Keratinocyte (primary cell): ENCODE data around the gene TIAM1. TPM values are rescaled to one million over a fixed set of nuclear protein-coding genes. Genes with fewer than 3 reads are reported as not detected.

Experiments
- DNase-seq: peaks from one replicate; pipeline ENCODE4 v3.0.0-alpha.2; 2011; ENCODE audit warnings: low read depth, missing footprints, low spot score
- FAIRE-seq: peaks from 2 replicates; lab custom pipeline; 2011; peaks lifted over from hg19 to GRCh38; lab: Jason Lieb, UNC
- H2AFZ ChIP-seq: 2 replicates; pipeline ENCODE4 v1.6.0; 2012; ENCODE audit warnings: low read length, control low read depth, inconsistent platforms; ENCODE audit not compliant: control insufficient read depth
- H3K27ac ChIP-seq: 2 replicates; pipeline ENCODE4 v1.5.1; 2011; ENCODE audit warnings: low read length; ENCODE audit not compliant: control insufficient read depth, insufficient read depth
- H3K27me3 ChIP-seq: 3 replicates; pipeline ENCODE4 v1.6.0; 2011; ENCODE audit warnings: low read length; ENCODE audit not compliant: control insufficient read depth, insufficient read depth; ENCODE audit errors: extremely low read depth
- H3K36me3 ChIP-seq, 2 experiments: 2 replicates in 1 of 2; 3 replicates in 1 of 2; pipeline ENCODE4 v1.5.1; 2011; ENCODE audit warnings: low read length in 2 of 2, mild to moderate bottlenecking in 1 of 2; ENCODE audit not compliant: control insufficient read depth in 2 of 2, insufficient read depth in 2 of 2; ENCODE audit errors: extremely low read depth in 1 of 2
- H3K4me1 ChIP-seq: 3 replicates; pipeline ENCODE4 v1.5.1; 2011; ENCODE audit warnings: low read length; ENCODE audit not compliant: control insufficient read depth, insufficient read depth; ENCODE audit errors: extremely low read depth
- H3K4me2 ChIP-seq: 3 replicates; pipeline ENCODE4 v1.6.0; 2011; ENCODE audit warnings: low read depth, low read length; ENCODE audit not compliant: control insufficient read depth, insufficient read depth; ENCODE audit errors: extremely low read depth
- H3K4me3 ChIP-seq, 3 experiments: fragments of 200-600 bp in 1 of 3; sonication (generic) in 1 of 3; 2 replicates in 2 of 3; 3 replicates in 1 of 3; pipeline ENCODE4 v1.5.1; 2011 to 2016; ENCODE audit warnings: low read length in 3 of 3, mild to moderate bottlenecking in 3 of 3, control low read depth in 2 of 3, inconsistent platforms in 1 of 3, low read depth in 1 of 3, mixed read lengths in 1 of 3, mixed run types in 1 of 3, moderate library complexity in 1 of 3; ENCODE audit not compliant: control insufficient read depth in 2 of 3, insufficient read depth in 2 of 3; ENCODE audit errors: extremely low read depth in 1 of 3
- H3K79me2 ChIP-seq: 2 replicates; pipeline ENCODE4 v1.6.0; 2012; ENCODE audit warnings: low read length; ENCODE audit not compliant: control insufficient read depth, insufficient read depth
- H3K9ac ChIP-seq: 3 replicates; pipeline ENCODE4 v1.6.0; 2011; ENCODE audit warnings: low read length; ENCODE audit not compliant: control insufficient read depth, insufficient read depth; ENCODE audit errors: extremely low read depth
- H3K9me1 ChIP-seq: 3 replicates; pipeline ENCODE4 v1.6.0; 2011; ENCODE audit warnings: low read length; ENCODE audit not compliant: control insufficient read depth, insufficient read depth; ENCODE audit errors: extremely low read depth
- H3K9me3 ChIP-seq: 2 replicates; pipeline ENCODE4 v1.5.1; 2012; ENCODE audit warnings: low read depth, low read length; ENCODE audit not compliant: control insufficient read depth
- H4K20me1 ChIP-seq: 3 replicates; pipeline ENCODE4 v1.6.0; 2011; ENCODE audit warnings: low read length; ENCODE audit not compliant: control insufficient read depth, insufficient read depth; ENCODE audit errors: extremely low read depth
- EZH2 ChIP-seq: IDR thresholded peaks from one replicate; pipeline ENCODE4 v1.6.1; 2012; ENCODE audit warnings: inconsistent platforms, mild to moderate bottlenecking, low read length, moderate library complexity
- dilution Hi-C: fragments of 300-500 bp; cut with MboI; formaldehyde crosslinking; loops from one replicate; pipeline ENCODE4 v1.7.0; 2020; ENCODE audit warnings: low sequenced_read_pairs; ENCODE audit not compliant: extremely low pct_ligation_motif_present
- polyA plus RNA-seq, 5 experiments: library from polyadenylated mRNA; depleted of rRNA in 3 of 5; stranded (reverse) in 3 of 5; stranded (forward) in 1 of 5; unstranded in 1 of 5; fragments of >200 nt; gene quantifications; 1 replicate in 1 of 5; 2 replicates in 3 of 5; 3 replicates in 1 of 5; pipeline versions ENCODE4 v1.2.1 to v1.2.3, GENCODE V29; 2011 to 2012; ENCODE audit warnings: missing spikeins in 2 of 5, low read depth in 1 of 5, low replicate concordance in 1 of 5
- TF ChIP-seq, protein P1 (sequence below), 3 experiments: IDR thresholded peaks in 1 of 3; conservative IDR thresholded peaks in 1 of 3; optimal IDR thresholded peaks in 1 of 3; 2 replicates in 2 of 3; 3 replicates in 1 of 3; pipeline versions ENCODE3 to v1.5.1; 2011; ENCODE audit warnings: low read length in 3 of 3, mild to moderate bottlenecking in 3 of 3, moderate library complexity in 2 of 3, control low read depth in 1 of 3, inconsistent platforms in 1 of 3; ENCODE audit not compliant: insufficient read depth in 2 of 3; ENCODE audit errors: extremely low read depth in 1 of 3

Gene TIAM1
- polyA plus RNA-seq, 1 donor (not counting 4 experiments of a cell fraction or from before 2014, with no cell fraction given), result 8.3 TPM

DNA sequence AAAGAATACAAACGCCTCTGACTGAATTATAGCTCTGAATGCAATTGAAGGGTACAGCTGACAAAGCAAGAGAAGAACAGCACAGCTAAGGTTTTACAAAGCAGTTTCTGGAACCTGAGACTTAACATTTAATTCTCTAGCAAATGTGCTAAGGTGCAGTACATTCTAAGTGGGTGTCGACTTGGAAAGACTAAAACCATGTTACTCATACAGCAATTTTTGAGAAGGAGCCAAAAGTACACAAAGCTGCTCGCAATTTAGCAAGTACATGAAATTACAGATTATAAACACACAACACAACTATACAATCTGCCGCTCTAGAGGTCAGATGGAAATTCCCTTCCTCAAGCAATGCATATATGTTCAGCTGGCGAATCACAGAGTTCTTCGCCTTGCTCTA, 121.9 kb downstream of the TIAM1 start:
- FAIRE-seq, result no peak
- Histone ChIP-seq H3K4me3 (no peak overlapping the region), H3K4me1 (peaks cover 14% of the 10 kb centered on the region), H3K27me3 (no peaks in the 10 kb centered on the region), H3K36me3 (no peaks in the 10 kb centered on the region), H3K79me2 (no peaks in the 10 kb centered on the region), H3K9ac (no peak overlapping the region), H3K9me1 (no peaks in the 10 kb centered on the region), H2AFZ (no peak overlapping the region), H4K20me1 (no peaks in the 10 kb centered on the region), H3K27ac (no peak overlapping the region), H3K4me2 (no peak overlapping the region), H3K9me3 (no peaks in the 10 kb centered on the region)
- dilution Hi-C loops, result no loop called here
- no peak for DNase-seq
- TF ChIP-seq EZH2, result no peak
- TF ChIP-seq, protein P1, sequence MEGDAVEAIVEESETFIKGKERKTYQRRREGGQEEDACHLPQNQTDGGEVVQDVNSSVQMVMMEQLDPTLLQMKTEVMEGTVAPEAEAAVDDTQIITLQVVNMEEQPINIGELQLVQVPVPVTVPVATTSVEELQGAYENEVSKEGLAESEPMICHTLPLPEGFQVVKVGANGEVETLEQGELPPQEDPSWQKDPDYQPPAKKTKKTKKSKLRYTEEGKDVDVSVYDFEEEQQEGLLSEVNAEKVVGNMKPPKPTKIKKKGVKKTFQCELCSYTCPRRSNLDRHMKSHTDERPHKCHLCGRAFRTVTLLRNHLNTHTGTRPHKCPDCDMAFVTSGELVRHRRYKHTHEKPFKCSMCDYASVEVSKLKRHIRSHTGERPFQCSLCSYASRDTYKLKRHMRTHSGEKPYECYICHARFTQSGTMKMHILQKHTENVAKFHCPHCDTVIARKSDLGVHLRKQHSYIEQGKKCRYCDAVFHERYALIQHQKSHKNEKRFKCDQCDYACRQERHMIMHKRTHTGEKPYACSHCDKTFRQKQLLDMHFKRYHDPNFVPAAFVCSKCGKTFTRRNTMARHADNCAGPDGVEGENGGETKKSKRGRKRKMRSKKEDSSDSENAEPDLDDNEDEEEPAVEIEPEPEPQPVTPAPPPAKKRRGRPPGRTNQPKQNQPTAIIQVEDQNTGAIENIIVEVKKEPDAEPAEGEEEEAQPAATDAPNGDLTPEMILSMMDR (optimal IDR thresholded peaks at IDR 0.05 in 1 of 3, IDR thresholded peaks at IDR 0.05 in 1 of 3, conservative IDR thresholded peaks at IDR 0.05 in 1 of 3; ENCODE audit: extremely low read depth in 1 of 3, insufficient read depth in 2 of 3, low read length in 3 of 3), result no peak

DNA sequence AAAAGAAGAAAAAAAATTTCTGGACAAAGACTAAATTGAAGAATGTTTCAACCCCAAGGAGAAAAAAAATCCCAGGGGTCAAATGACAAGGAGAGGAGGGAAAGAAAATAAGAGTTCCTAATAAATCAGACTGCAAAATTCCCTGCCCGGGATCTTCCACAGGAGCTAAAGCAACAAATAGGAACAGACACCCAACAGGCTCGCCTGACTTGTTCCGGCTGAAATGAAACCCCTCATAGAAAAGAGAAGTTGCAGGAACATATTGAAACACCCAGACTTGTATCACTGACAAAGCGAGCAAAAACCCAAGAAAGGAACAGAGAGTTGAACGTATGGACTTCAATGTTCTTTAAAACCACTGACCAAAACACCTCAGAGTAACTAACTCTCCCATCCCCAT, 123.0 kb downstream of the TIAM1 start:
- Histone ChIP-seq H3K4me1 (peaks cover 14% of the 10 kb centered on the region), H3K4me2 (no peak overlapping the region), H3K9ac (no peak overlapping the region)

More for the DNA sequence above, 123.0 kb downstream of the TIAM1 start:
- Histone ChIP-seq H3K9me3 (no peaks in the 10 kb centered on the region), H3K4me3 (no peak overlapping the region), H3K36me3 (no peaks in the 10 kb centered on the region), H3K9me1 (no peaks in the 10 kb centered on the region), H3K27ac (no peak overlapping the region), H4K20me1 (no peaks in the 10 kb centered on the region), H3K79me2 (no peaks in the 10 kb centered on the region), H2AFZ (no peak overlapping the region), H3K27me3 (no peaks in the 10 kb centered on the region)
- TF ChIP-seq, protein P1 (optimal IDR thresholded peaks at IDR 0.05 in 1 of 3, IDR thresholded peaks at IDR 0.05 in 1 of 3, conservative IDR thresholded peaks at IDR 0.05 in 1 of 3; ENCODE audit: extremely low read depth in 1 of 3, insufficient read depth in 2 of 3, low read length in 3 of 3), result no peak
- no peak for TF ChIP-seq EZH2
- dilution Hi-C loops, result no loop called here
- FAIRE-seq (no peak), DNase-seq (no peak)
